Prostate gland (tissue), 2 donors: ENCODE measurements around the gene FRMPD1. TPM values are rescaled to one million over a fixed set of nuclear protein-coding genes. Genes with fewer than 3 reads are reported as not detected.

Experiments used
- DNase-seq: peaks from one replicate; pipeline ENCODE4 v3.0.0-alpha.2; 2019; ENCODE audit warnings: low spot score
- H3K27ac ChIP-seq, 2 donors: fragments of 200-600 bp; sonication (generic); 2 replicates each; pipeline ENCODE4 v1.5.1; 2017 to 2019
- H3K27me3 ChIP-seq: fragments of 200-600 bp; sonication (generic); replicated peaks from 2 replicates; pipeline ENCODE4 v1.5.1; 2019; ENCODE audit not compliant: insufficient read depth
- H3K36me3 ChIP-seq, 2 donors: fragments of 200-600 bp; sonication (generic); 1 replicate in 1 of 2; 2 replicates in 1 of 2; pipeline versions ENCODE4 v1.5.1 to v1.8.1; 2017 to 2019
- H3K4me1 ChIP-seq: fragments of 200-600 bp; sonication (generic); replicated peaks from 2 replicates; pipeline ENCODE4 v1.5.1; 2019
- H3K4me3 ChIP-seq, 2 donors: fragments of 200-600 bp; sonication (generic); 2 replicates each; pipeline ENCODE4 v1.5.1; 2017 to 2019
- H3K9me3 ChIP-seq: fragments of 200-600 bp; sonication (generic); 2 replicates; pipeline ENCODE4 v1.5.1; 2017
- CTCF ChIP-seq, 4 experiments: fragments of 200-600 bp in 2 of 4; fragments of 450-650 bp in 2 of 4; sonication (generic) in 2 of 4; IDR thresholded peaks; 1 replicate in 3 of 4; 2 replicates in 1 of 4; pipeline ENCODE4 v1.5.1; 2016 to 2019; ENCODE audit warnings: antibody characterized with exemption in 4 of 4, mild to moderate bottlenecking in 2 of 4, moderate library complexity in 2 of 4
- POLR2A ChIP-seq: fragments of 450-650 bp; IDR thresholded peaks from one replicate; pipeline ENCODE4 v1.6.1; 2016; ENCODE audit warnings: antibody characterized with exemption, mild to moderate bottlenecking
- POLR2AphosphoS5 ChIP-seq: sonication (generic); formaldehyde crosslinking; IDR thresholded peaks from one replicate; pipeline ENCODE4 v1.6.1; 2017; ENCODE audit warnings: antibody characterized with exemption
- WGBS: methylation state at CpG from one replicate; pipeline ENCODE4 v1.1.5; 2018; 5-methylcytosine and 5-hydroxymethylcytosine counted together
- intact Hi-C: fragments of 100-400 bp; cut with DNase I; formaldehyde crosslinking; loops from one replicate; pipeline ENCODE4 v1.14.2; 2022
- total RNA-seq, 2 donors: library from RNA; depleted of rRNA; stranded (reverse); fragments of >200 nt; gene quantifications; one replicate each; pipeline ENCODE4 v1.1.0, GENCODE V29; 2016

The FRMPD1 gene
- total RNA-seq, 2 donors from 2014 or later = 0.36 to 47.6 TPM

GRCh38 chr9:37639841-37640240 is 10.9 kb upstream of the FRMPD1 start:
- TF ChIP-seq POLR2A (no peak), CTCF (IDR thresholded peaks at IDR 0.05) (no peak), POLR2AphosphoS5 (no peak)
- Histone ChIP-seq H3K27me3 (no peaks in the 10 kb centered on the region), H3K9me3 (no peaks in the 10 kb centered on the region), H3K4me3 (no peak overlapping the region), H3K4me1 (no peaks in the 10 kb centered on the region), H3K36me3 (no peaks in the 10 kb centered on the region), H3K27ac (no peak overlapping the region)
- 88% methylated on average over 3 of the region's 3 CpGs for WGBS
- no peak for DNase-seq
- intact Hi-C loops = no loop called here

GRCh38 chr9:37640246-37640645 is 10.5 kb upstream of the FRMPD1 start:
- H3K36me3 ChIP-seq = no peaks in the 10 kb centered on the region
- H3K4me3 ChIP-seq = no peak overlapping the region
- H3K9me3 ChIP-seq = no peaks in the 10 kb centered on the region
- intact Hi-C loops = no loop called here
- TF ChIP-seq POLR2A = no peak
- no peak for TF ChIP-seq POLR2AphosphoS5
- TF ChIP-seq CTCF (IDR thresholded peaks at IDR 0.05) = no peak
- H3K27me3 ChIP-seq = no peaks in the 10 kb centered on the region
- H3K4me1 ChIP-seq = no peaks in the 10 kb centered on the region
- 69% methylated on average over 3 of the region's 3 CpGs for WGBS
- DNase-seq = no peak
- H3K27ac ChIP-seq = no peak overlapping the region

- no peak for DNase-seq
- 87% methylated on average over 3 of the region's 3 CpGs for WGBS
- intact Hi-C loops = no loop called here
- Histone ChIP-seq H3K27ac (no peak overlapping the region), H3K36me3 (no peaks in the 10 kb centered on the region), H3K4me1 (no peaks in the 10 kb centered on the region), H3K27me3 (no peaks in the 10 kb centered on the region), H3K9me3 (no peaks in the 10 kb centered on the region), H3K4me3 (no peak overlapping the region)
- TF ChIP-seq POLR2AphosphoS5 = no peak
- no peak for TF ChIP-seq POLR2A
- TF ChIP-seq CTCF (IDR thresholded peaks at IDR 0.05) = no peak
Measured at GRCh38 chr9:37641331-37641730, 9.4 kb upstream of the FRMPD1 start.

- Histone ChIP-seq H3K4me1 (no peaks in the 10 kb centered on the region), H3K9me3 (no peaks in the 10 kb centered on the region), H3K4me3 (no peak overlapping the region), H3K36me3 (no peaks in the 10 kb centered on the region), H3K27ac (no peak overlapping the region), H3K27me3 (no peaks in the 10 kb centered on the region)
- TF ChIP-seq POLR2AphosphoS5 (no peak), POLR2A (no peak), CTCF (IDR thresholded peaks at IDR 0.05) (no peak)
- intact Hi-C loops = no loop called here
- DNase-seq = no peak
Measured at GRCh38 chr9:37643214-37643613, 7.5 kb upstream of the FRMPD1 start.

GRCh38 chr9:37645903-37646506 is 4.7 kb upstream of the FRMPD1 start:
- H3K27me3 ChIP-seq = no peaks in the 10 kb centered on the region
- no peak overlapping the region for H3K4me3 ChIP-seq
- no peaks in the 10 kb centered on the region for H3K4me1 ChIP-seq
- no peak for DNase-seq
- H3K36me3 ChIP-seq = no peaks in the 10 kb centered on the region
- WGBS = 53% methylated on average over 5 of the region's 5 CpGs
- no peak overlapping the region for H3K27ac ChIP-seq
- no peak for TF ChIP-seq POLR2A
- H3K9me3 ChIP-seq = no peaks in the 10 kb centered on the region
- intact Hi-C loops = no loop called here
